Measurements from ENCODE around the gene FBXO15. TPM values are rescaled to one million over a fixed set of nuclear protein-coding genes. Genes with fewer than 3 reads are reported as not detected.
A peak's percentile ranks its signal among the peaks of the same experiment; 100 is the strongest.

The FBXO15 gene, protein sequence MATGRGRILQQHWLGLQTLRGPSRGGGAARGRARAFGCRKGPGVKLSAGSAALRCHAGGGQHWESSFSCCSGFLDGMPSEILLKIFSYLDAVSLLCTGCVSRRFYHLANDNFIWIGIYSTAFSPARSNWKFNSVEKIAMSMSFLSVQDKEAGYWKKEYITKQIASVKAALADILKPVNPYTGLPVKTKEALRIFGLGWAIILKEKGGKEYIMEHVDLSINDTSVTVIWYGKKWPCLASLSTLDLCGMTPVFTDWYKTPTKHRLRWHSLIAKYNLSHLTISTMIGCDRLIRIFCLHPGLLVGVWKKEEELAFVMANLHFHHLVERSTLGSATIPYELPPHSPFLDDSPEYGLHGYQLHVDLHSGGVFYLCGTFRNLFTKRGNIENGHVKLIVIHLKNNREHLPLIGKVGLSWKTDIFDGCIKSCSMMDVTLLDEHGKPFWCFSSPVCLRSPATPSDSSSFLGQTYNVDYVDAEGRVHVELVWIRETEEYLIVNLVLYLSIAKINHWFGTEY
- total RNA-seq: not detected
- long read RNA-seq, partial matches to known transcripts: 0 of 1 reads
- long read RNA-seq, other reads (novel, unspliced or antisense): 0 of 1 reads

DNA sequence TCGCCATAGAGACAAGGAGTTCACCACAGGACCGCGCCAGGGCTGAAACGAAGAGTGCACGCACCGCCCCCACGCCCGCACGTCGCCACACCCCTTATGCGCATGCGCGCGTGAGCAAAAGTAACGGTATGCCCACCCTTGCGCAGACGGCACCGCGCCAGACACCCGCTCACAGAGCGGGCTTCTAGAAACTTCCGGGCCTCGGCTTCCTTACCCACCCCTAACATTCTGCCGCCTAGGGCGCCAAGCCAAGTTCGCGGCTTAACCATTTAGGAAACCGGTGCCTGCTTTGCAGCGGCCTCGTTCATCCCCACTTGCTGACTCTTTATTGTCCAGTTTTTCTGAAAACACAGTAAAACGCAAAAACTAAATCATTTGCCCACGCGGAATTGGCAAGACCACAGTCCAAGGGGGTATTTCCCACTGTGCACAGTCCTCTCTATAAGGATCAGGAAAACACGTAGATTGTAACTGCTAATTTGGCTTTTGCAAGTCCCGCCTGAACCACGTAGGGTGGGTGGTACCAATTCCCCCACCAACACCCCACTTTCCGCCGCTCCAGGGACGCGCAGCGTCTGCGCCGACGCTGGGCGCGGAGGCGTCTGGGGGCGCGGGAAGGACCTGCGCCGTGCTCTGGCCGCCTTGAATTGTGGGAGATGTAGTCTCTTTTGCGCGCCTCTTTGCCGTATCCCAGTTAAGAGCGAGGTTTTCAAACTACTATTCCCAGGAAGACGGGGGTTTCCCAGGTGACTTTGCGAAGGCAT is at the start of gene FBXO15, which contains the start of gene TIMM21:
TSS of gene FBXO15 (minus strand) at position 56 of the 764 bp plus-strand sequence. CDS start at position 7, 49 bp downstream.
TSS of gene TIMM21 (plus strand) at position 745 of the 764 bp plus-strand sequence. CDS start 286 bp downstream, outside the sequence.
- intact Hi-C loops (cut with DNase I): no loop called here
- ATAC-seq (ENCODE audit: poor library complexity) (peak; percentile 97), DNase-seq (peak; percentile 98)

DNA sequence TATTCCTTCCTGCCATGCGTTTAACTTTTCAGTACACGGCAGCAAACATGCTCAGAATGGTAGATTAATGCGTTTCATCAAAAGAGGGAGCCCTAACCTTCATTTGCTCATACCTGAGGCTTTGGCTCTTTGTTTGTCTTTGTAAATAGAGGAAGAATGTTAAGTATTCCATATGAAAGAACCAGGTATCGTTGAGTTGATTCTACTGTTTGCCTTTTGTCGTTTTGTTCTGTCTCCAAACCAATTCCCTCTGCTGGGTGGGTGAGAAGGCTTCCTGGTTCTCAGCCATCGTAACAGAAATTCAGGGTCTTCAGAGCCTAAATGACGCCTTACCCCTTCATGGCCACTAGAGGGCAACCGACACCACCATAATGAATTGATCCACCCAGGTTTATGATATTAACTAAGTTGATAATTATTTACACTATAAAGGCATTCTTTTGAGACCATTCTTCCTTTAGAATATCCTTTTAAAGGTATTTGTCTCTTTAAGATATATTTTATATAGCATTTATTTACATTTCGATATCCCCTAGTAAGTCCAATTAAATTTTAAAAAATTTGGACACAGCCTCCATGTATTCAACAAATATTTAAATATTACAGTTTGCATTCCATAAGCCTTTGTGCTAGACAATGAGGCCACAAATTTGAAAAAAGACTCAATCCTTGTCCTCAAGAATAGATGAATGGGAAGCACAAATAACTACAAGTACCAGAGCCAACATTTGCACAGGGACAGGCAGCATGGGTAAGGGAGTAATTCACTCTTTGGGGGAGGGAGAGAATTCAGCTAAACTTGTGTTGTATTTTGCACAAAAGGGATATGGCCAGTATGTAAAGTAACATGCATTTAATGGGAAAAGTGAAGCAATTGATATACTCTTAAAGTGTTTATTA is 48.8 kb upstream of the FBXO15 start:
- intact Hi-C loops (cut with DNase I): loop anchor here (5.0 to 10.0 kb wide), 2 partner anchors 146 to 298 kb away; partner anchors contain the start of gene CNDP2
- ATAC-seq (ENCODE audit: poor library complexity) (peak; percentile 86), DNase-seq (no peak)

DNA sequence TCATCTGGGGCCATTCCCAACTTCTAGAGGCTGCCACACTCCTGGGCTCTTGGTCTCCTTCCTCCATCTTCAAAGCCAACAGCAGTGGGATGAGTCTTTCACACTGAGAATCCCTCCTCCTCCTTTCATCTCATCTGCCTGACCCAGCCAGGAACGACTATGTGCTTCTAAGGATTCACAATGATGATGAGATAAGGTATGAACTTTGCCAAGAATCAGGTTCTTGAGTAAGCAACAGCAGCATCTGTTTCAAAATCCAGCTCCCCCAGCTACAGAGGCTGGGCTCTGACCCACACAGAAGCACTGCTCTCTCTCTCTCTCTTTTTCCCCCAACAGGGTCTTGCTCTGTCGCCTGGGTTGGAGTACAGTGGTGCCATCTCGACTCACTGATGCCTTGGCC is 47.1 kb upstream of the FBXO15 start:
- intact Hi-C loops (cut with DNase I): loop anchor here (5.0 to 10.0 kb wide), 2 partner anchors 148 to 300 kb away; partner anchors contain the start of gene CNDP2
- DNase-seq: no peak
- no peak for ATAC-seq (ENCODE audit: poor library complexity)

DNA sequence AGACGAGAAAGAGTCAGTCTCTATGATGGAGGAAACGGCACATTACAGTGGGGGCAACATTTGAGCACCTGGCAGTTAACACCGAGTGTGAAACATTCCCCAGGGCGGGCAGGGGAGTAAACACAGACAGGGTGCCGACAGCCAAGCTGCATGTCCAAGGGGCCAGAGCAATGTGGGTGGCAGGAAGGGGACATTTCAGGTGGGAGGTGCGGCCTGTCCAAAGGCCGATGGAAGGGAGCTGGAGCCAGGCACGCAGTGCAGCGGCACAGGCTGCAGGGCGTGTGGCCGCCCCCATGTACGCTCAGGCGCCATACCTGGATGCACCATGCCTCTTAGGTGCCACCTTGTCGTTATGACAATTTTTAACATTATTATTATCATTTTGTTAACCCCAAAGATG is 43.9 kb upstream of the FBXO15 start:
- ATAC-seq (ENCODE audit: poor library complexity) (no peak), DNase-seq (no peak)
- intact Hi-C loops (cut with DNase I): loop anchor here (10.0 kb wide), 1 partner anchor 303 kb away; the partner anchor contains the start of gene CNDP2

DNA sequence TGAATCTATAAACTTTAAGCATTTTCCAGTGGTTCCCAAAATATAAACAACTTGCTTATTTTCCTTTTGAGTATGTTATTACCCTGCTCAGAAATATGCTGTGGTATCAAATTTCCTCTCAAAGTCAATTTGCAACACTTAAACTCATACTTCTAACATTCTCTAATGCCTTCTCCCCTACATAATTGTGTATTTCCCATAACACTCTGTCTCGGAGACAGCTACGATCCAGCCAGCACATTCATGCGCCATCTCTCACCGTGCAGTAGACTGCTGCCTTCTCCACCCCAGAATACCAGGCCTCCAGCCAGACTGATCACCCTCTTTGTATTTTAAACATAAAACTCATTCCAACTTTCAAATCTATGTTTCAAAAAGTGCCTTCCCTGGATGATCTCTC is 42.5 kb upstream of the FBXO15 start:
- ATAC-seq (ENCODE audit: poor library complexity) (no peak), DNase-seq (no peak)
- intact Hi-C loops (cut with DNase I): loop anchor here (10.0 kb wide), 1 partner anchor 305 kb away; the partner anchor contains the start of gene CNDP2

DNA sequence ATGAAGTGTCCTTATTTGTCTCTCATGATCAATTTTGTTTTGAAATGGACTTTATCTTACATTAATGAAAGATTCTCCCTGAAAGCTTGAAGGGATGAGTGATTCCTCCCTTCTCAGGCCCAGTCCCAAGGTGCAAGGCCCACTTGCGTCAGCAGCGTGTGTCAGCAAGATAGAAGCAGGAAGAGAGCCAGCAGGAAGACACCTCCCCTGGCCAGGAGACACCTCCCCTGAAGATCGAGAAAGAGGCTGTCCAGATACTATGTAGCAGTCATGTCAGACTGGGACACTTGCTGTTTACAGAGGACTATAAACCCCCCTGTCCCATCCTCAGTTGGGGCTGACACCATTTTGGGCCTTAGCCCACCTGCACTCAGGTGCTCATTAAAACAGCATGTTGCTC is 39.0 kb upstream of the FBXO15 start:
- intact Hi-C loops (cut with DNase I): no loop called here
- ATAC-seq (ENCODE audit: poor library complexity): no peak

DNA sequence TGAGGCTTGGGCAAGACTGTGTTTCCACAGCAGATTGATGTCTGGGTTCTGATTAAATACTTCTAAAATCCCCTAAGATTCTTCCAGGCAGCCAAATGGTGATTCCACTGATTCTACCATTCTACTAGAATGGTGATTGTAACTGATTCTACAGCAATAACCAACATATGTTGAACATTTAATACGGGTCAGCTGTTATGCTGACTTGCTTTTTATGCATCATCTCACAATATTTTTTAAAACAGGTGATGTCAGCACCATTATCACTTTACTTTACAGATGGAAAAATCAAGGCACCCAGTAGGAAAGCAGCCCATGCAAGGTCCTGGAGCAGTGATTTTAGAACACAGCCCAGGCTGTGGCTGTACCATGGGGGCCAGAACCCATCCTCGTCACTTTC is 38.2 kb upstream of the FBXO15 start:
- ATAC-seq (ENCODE audit: poor library complexity): no peak
- intact Hi-C loops (cut with DNase I): no loop called here
- DNase-seq: no peak

More for the DNA sequence above, 39.0 kb upstream of the FBXO15 start:
- no peak for DNase-seq

DNA sequence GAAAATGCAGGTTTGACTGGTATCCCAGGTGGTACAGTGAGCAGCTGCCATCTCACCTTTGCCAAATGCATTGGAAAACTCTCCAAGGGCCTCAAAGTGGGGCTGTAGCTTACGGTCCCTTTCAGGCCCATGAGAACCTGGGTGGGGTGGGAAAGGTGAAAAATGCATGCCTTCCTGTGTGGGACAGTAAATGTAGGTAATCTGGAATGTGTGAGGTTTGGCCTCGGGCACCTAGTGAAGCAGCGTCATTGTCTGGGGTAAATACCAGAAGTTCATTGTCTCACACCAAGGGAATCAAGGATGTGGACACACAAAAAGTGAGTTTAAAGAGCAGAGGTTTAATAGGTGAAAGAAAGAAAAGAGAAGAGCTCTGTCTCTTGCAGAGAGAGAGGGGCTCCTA is 37.2 kb upstream of the FBXO15 start:
- ATAC-seq (ENCODE audit: poor library complexity) (no peak), DNase-seq (no peak)
- intact Hi-C loops (cut with DNase I): no loop called here

DNA sequence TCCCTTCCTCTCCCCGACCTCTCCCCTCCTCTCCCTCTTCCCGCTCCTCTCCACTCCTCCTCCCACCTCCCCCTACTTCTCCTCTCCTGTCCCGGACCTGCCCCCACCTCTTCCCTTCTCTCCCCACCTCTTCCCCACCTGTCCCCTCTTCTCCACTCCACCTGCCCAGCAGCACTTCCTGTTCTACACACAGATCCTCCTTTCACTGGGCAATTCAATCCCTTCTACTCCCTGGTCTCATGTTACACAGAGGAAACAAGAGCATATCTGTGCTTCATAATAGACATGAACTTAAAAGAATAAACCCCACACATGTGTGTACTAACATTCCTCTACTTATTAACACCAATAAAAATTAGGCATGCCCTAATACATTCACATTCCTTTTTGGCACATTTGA is 35.5 kb upstream of the FBXO15 start:
- ATAC-seq (ENCODE audit: poor library complexity) (no peak), DNase-seq (no peak)
- intact Hi-C loops (cut with DNase I): no loop called here

DNA sequence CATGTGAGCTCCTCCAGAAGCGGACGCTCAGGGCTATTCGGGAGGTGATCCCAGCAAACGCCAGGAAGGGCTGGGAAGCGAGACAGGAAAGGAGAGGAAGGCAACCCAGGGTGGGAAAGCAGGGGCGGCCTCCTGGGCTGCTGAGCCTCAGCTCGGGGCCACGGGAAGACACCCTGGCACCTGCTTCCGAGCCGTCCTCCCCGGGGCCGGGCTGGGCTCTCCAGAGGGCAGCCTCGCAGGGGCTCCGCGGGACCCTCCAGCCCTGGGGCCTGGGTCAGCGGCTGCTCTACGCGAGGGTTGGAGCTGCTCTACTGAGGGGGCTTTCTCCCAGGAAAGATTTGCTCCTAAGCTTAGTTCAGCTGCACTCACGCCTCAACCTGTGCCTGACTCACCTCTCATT is 34.7 kb upstream of the FBXO15 start:
- intact Hi-C loops (cut with DNase I): no loop called here
- ATAC-seq (ENCODE audit: poor library complexity): no peak
- DNase-seq: no peak

DNA sequence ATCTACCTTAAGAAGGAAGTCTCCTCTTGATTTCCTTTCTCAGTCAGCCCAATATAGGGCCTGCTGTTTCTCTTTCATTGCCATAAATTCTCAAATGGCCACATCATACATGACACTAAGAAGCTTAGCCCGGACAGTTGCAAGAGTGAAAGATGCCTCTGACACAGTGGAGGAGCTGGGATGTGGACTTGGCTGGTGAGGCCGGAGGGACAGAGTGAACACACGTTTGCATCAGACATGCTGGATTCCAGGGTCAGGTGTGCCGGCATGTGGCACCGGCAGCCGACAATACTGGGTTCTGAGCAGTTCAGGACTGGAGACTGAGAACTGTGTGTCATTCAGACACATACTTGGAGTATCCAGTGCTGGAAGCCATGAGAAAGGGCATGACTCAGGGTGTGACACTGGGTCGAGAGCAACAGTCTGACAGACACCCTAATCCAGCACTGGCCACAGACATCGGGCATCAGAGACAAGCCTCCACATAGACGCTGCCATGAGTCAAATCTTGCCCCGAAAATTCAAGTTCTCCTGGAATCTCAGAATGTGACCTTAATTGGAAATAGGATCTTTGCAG is 32.1 kb upstream of the FBXO15 start:
- intact Hi-C loops (cut with DNase I): no loop called here
- ATAC-seq (ENCODE audit: poor library complexity): no peak
- no peak for DNase-seq

DNA sequence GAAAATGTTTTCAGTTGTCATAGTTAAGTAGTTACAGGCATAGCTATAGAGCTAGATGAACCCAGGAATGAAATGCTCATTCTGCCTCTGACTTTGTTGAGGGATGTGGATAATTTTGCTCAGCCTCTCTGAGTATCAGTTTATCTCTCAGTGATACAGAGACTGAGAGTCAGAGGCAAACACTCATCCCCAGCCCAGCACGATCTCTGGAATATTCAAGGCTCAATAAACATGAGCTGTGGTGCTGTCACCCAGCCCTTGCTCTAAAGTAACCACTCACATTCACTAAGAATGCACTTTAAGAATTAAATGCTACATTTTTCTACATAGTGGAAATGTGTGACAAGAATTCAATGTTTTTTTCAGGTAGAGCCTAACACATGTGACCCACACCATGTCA is 31.2 kb upstream of the FBXO15 start:
- ATAC-seq (ENCODE audit: poor library complexity): no peak
- no peak for DNase-seq
- intact Hi-C loops (cut with DNase I): no loop called here

DNA sequence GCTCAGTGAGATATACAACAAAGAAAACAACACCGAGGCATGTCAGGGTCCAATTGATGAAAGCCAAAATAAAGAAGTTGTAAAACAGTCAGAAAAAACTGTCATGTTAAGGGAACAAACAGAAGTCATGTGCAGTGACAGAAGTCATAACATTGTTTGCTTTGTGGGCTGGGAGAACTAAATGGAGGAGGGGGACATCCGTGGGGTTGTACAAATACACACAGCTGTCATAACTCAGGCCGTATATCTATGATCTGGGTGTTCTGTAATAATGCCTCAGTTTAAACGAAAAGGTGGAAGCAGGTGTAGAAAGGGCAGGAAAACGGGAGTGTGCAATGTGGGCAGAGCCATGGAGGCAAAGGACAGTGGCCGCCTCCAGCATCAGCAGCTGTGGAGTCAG is 28.0 kb upstream of the FBXO15 start:
- DNase-seq (no peak), ATAC-seq (ENCODE audit: poor library complexity) (no peak)
- intact Hi-C loops (cut with DNase I): no loop called here

DNA sequence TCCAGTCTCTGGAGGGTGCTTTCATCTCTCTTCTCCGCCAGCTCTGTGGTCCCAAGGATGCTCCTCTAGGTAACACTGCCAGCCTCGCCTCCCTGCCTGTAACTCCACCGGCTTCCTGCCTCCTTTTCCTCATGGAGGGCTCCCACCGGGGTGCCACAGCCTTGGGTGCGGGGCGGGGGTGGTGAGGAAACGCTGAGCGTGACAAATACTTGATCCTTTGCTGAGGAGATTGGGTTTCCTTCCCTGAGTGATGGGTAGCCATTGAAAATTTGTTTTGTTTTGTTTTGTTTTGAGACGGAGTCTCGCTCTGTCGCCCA is 25.8 kb upstream of the FBXO15 start:
- no peak for DNase-seq
- ATAC-seq (ENCODE audit: poor library complexity): no peak
- intact Hi-C loops (cut with DNase I): no loop called here

DNA sequence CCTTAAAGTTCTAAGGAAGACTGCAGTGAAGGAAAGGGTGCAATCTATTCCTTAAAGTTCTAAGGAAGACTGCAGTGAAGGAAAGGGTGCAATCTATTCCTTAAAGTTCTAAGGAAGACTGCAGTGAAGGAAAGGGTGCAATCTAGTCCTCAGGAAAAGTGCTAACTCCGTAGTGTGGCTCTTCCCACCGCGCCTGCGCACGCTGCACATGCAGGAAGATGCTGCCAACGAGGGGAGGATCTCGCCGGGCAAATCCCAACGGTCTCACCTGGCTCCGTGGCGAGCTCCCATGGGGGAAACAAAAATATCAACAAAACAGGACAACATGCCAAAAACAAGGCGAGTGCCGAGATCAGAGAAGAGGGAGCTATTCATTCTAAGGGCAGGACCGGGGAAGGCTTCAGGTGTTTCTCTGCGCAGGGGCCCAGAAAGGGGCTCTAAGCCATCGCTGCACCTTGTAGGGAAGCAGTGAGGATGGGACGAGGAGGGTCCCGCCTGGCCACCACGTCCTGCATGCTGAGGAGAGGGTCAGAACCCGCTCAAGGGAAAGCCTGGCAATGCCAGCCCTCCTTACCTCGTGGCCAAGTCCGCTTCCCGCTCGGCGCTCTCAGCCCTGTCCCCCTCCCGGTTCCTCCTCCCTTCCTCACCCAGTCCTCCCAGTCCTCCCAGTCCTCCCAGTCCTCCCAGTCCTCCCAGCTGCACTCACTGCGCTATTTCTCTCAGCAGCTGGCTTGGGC is 25.2 kb upstream of the FBXO15 start:
- intact Hi-C loops (cut with DNase I): no loop called here
- DNase-seq: no peak
- no peak for ATAC-seq (ENCODE audit: poor library complexity)

DNA sequence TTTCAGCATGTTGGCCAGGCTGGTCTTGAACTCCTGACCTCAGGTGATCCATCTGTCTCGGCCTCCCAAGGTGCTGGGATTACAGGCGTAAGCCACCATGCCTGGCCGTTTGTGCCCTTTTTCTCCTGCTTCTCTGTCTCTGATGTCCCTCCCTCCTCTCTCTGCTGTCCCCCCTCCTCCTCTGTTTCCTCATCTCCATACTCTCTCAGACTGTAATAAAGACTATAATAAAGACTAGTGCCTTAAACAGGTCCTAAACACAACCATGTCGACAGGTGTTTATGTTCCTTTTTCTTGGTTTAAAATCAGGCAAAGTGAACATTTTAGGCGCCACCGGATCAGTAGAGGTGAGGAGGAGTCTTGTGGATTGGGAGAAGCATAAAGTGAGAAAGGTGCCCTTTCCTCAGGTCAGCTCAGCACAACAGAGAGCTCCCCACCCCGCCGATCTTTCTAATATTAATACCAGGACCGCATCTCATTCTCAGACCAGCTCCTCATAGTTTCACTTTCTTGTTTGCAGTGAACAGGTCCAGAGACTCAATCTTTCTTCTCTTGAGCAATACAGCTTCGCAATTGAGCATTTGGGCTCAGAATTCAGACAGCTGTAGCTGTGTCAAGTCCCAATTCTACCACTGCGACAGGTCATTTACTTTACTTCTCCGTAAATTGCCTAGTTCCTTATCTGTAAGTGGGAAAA is 24.4 kb upstream of the FBXO15 start:
- intact Hi-C loops (cut with DNase I): no loop called here
- ATAC-seq (ENCODE audit: poor library complexity) (no peak), DNase-seq (no peak)

DNA sequence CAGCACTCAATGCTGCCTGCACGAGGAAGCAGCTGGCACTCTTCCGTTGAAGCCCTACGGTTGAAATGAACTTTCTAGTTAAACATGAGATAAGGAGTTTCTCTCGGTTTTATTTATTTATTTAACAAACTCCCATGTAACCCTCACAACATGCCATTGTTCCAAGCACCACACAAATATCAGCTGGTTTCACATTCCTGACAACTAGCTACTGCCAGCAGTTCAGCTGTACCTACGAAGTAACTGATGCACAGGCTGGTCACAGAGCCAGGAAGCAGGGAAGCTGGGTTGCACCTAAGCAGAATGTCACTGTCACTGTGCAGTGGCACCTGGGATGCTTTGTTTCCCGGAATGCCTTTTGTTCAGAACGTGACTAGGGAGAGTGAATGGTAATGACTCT is 18.8 kb upstream of the FBXO15 start:
- ATAC-seq (ENCODE audit: poor library complexity): no peak
- DNase-seq: no peak
- intact Hi-C loops (cut with DNase I): no loop called here
